ENCODE results near the gene ADAMTS2.

GRCh38 chr5:179357031-179357430 is 11.8 kb upstream of the ADAMTS2 start:
- no peak for TF ChIP-seq CTCF (conservative IDR thresholded peaks at IDR 0.05)
- no peak for TF ChIP-seq ZFX (IDR thresholded peaks at IDR 0.05)
